Mucosa of descending colon (tissue), 3 donors: ENCODE results near the gene STAB1. TPM values are rescaled to one million over a fixed set of nuclear protein-coding genes. Genes with fewer than 3 reads are reported as not detected.

ENCODE experiments used
- ATAC-seq: fragments of 200-7000 bp; cut with Tn5 transposase; one replicate; pipeline ENCODE4 v1.9.1; 2020; ENCODE audit warnings: mild to moderate bottlenecking, moderate library complexity
- DNase-seq, 3 donors: peaks; one replicate each; pipeline ENCODE4 v3.0.0-alpha.2; 2020
- H3K36me3 ChIP-seq: fragments of 200-600 bp; one replicate; pipeline ENCODE4 v1.8.0; 2021; ENCODE audit warnings: low read depth, mild to moderate bottlenecking
- H3K4me1 ChIP-seq: fragments of 200-600 bp; one replicate; pipeline ENCODE4 v1.8.0; 2021; ENCODE audit warnings: low read depth, mild to moderate bottlenecking
- H3K4me3 ChIP-seq: fragments of 200-600 bp; one replicate; pipeline ENCODE4 v1.8.0; 2021; ENCODE audit warnings: mild to moderate bottlenecking
- H3K9me3 ChIP-seq: fragments of 200-600 bp; one replicate; pipeline ENCODE4 v1.8.0; 2021; ENCODE audit warnings: mild to moderate bottlenecking
- intact Hi-C, 2 donors: fragments of 100-400 bp; cut with DNase I in 1 of 2; cut with micrococcal nuclease in 1 of 2; formaldehyde crosslinking; loops; one replicate each; pipeline versions ENCODE4 v1.11.0 to v1.11.1; 2022; cut with DNase I, micrococcal nuclease
- total RNA-seq, 3 donors: library from RNA; stranded (reverse); fragmentation: NEBNext Ultra II Directional in 2 of 3; extraction: Animal tissue kit (Norgen Biotek cat#: 25700) in 2 of 3; gene quantifications; one replicate each; pipeline versions ENCODE4 v1.2.1 to v1.2.4, GENCODE V29; 2021 to 2023
- TF ChIP-seq, protein P1 (sequence below): fragments of 200-600 bp; IDR thresholded peaks from one replicate; pipeline ENCODE4 v1.8.0; 2022; ENCODE audit warnings: antibody characterized with exemption, mild to moderate bottlenecking
- donor health status: DM: no; HTN: no; CAD: no; lungs with moderate emphysema.
- donor health status: DM: no; HTN: no; CAD: no.
- donor health status: DM: no; HTN: yes; CAD: no.

The STAB1 gene
- total RNA-seq, 3 donors from 2014 or later, result 51.7 to 187 (median 145) TPM

DNA sequence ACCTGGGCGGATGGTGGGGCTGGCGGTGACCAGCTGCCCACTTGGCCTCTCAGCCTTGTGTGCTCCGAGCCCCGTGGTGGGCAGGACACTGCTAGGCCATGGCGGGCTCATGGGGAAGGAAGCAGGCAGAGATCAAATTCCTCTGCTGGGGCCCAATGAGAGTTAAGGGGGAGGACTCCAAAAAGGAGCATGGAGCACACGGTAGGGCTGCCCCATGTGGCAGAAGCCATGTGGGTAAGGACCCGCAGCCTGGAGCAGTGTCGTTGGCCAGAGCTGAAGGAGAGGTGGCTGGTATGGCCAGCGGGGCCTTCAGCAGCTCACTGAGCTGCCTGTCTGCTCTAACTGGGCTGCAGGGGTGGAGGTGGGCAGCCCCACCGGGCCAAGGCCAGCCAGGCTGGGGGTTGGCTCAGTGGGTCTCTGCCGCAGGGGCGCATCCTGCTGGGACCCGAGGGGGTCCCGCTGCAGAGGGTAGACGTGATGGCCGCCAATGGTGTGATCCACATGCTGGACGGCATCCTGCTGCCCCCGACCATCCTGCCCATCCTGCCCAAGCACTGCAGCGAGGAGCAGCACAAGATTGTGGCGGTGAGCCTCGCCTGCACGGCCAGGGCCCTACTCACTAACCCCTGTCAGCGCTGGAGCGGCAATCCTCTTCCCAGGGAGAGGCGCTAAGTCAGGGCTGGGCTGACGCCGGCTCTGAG, 11.3 kb downstream of the STAB1 start:
- DNase-seq (no peak), ATAC-seq (no peak)
- H3K36me3 ChIP-seq, result no peaks in the 10 kb centered on the region
- TF ChIP-seq, protein P1, sequence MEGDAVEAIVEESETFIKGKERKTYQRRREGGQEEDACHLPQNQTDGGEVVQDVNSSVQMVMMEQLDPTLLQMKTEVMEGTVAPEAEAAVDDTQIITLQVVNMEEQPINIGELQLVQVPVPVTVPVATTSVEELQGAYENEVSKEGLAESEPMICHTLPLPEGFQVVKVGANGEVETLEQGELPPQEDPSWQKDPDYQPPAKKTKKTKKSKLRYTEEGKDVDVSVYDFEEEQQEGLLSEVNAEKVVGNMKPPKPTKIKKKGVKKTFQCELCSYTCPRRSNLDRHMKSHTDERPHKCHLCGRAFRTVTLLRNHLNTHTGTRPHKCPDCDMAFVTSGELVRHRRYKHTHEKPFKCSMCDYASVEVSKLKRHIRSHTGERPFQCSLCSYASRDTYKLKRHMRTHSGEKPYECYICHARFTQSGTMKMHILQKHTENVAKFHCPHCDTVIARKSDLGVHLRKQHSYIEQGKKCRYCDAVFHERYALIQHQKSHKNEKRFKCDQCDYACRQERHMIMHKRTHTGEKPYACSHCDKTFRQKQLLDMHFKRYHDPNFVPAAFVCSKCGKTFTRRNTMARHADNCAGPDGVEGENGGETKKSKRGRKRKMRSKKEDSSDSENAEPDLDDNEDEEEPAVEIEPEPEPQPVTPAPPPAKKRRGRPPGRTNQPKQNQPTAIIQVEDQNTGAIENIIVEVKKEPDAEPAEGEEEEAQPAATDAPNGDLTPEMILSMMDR, result no peak
- intact Hi-C loops, result no loop called here
- H3K4me3 ChIP-seq, result no peak overlapping the region
- no peaks in the 10 kb centered on the region for H3K9me3 ChIP-seq
- H3K4me1 ChIP-seq, result no peaks in the 10 kb centered on the region

DNA sequence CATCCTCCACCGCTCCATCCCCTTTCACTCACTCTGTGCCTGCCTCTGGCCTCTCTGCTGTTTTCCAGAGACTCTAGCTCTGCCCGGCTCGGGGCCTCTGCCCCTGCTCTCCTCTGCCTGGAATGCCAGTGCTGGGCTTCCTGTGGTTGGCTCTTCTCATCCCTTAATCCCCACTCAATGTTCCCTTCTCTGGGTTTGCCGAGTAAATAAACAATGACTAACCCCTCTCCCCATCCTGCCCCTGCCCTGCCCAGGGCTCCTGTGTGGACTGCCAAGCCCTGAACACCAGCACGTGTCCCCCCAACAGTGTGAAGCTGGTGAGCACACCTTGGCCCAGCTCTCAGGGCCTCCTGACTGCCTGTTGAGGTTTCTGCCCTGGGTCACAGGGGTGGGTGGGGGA, 12.2 kb downstream of the STAB1 start:
- intact Hi-C loops, result no loop called here
- no peak for DNase-seq

DNA sequence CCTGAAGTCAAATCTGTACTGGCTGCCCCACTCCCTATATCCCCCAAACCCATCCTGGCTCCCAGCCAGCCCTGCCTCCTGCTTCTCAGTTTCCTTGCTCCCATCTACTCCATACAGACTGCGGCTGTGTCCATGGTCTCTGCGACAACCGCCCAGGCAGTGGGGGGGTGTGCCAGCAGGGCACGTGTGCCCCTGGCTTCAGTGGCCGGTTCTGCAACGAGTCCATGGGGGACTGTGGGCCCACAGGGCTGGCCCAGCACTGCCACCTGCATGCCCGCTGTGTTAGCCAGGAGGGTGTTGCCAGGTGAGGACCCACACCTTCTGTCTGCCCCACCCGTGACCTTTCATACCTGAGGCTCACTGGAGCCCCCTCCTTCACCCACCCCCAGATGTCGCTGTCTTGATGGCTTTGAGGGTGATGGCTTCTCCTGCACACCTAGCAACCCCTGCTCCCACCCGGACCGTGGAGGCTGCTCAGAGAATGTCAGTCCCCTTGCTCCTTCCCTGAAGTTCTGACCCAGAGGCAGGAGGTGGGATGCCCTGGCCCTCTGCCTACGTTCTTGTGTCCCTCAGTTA, 14.7 kb downstream of the STAB1 start:
- H3K4me3 ChIP-seq, result no peak overlapping the region
- H3K36me3 ChIP-seq, result no peaks in the 10 kb centered on the region
- intact Hi-C loops, result no loop called here
- ATAC-seq (no peak), DNase-seq (no peak)
- no peaks in the 10 kb centered on the region for H3K4me1 ChIP-seq
- H3K9me3 ChIP-seq, result no peaks in the 10 kb centered on the region
- TF ChIP-seq, protein P1, result no peak

More for the DNA sequence above, 12.2 kb downstream of the STAB1 start:
- Histone ChIP-seq H3K4me3 (no peak overlapping the region), H3K36me3 (no peaks in the 10 kb centered on the region), H3K9me3 (no peaks in the 10 kb centered on the region), H3K4me1 (no peaks in the 10 kb centered on the region)
- TF ChIP-seq, protein P1, result no peak
- ATAC-seq, result no peak

DNA sequence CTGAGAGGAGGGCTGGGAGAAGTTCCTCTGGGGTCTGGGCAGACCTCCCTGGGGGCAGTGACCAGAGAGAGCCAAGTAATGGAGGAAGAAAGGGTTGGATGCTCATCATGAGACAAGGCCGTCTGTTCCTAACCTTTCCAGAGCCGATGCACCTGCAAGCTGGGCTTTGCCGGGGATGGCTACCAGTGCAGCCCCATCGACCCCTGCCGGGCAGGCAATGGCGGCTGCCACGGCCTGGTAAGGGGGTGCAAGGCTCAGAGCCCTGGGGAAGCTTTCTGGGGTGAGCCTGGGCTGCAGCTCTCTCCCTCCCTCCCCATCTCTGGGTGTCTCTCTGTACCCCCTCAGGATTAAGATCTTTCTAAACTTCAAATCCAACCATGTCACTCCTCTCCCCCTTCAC, 16.4 kb downstream of the STAB1 start:
- intact Hi-C loops, result no loop called here
- Histone ChIP-seq H3K36me3 (no peaks in the 10 kb centered on the region), H3K4me3 (no peak overlapping the region), H3K4me1 (no peaks in the 10 kb centered on the region), H3K9me3 (no peaks in the 10 kb centered on the region)
- DNase-seq (no peak), ATAC-seq (no peak)
- TF ChIP-seq, protein P1, result no peak

DNA sequence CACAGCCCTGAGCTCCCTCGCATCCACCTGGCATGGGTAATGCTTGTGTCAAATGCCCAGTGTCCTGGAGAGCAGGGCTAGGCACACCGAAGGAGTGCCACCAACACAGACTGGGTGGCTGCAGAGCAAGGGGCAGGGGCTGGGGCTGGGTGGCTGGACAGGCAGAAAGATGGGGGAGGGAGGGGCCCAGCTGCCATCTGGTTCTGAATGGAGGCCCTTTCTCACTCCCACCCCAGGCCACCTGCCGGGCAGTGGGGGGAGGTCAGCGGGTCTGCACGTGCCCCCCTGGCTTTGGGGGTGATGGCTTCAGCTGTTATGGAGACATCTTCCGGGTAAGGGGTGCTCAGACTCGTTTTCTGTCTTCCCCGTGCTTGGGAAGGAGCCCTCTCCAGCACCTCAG, 17.0 kb downstream of the STAB1 start:
- Histone ChIP-seq H3K36me3 (no peaks in the 10 kb centered on the region), H3K9me3 (no peaks in the 10 kb centered on the region), H3K4me1 (no peaks in the 10 kb centered on the region), H3K4me3 (no peak overlapping the region)
- intact Hi-C loops, result no loop called here
- no peak for ATAC-seq
- DNase-seq, result no peak
- TF ChIP-seq, protein P1, result no peak
